Left ventricle myocardium inferior (tissue), 1 donor: ENCODE data around the gene BBS9. TPM values are rescaled to one million over a fixed set of nuclear protein-coding genes. Genes with fewer than 3 reads are reported as not detected.
A peak's percentile ranks its signal among the peaks of the same experiment; 100 is the strongest.

Source experiments
- DNase-seq: peaks from one replicate; pipeline ENCODE4 v3.0.0-alpha.2; 2020
- H3K27ac ChIP-seq: fragments of 200-600 bp; replicated peaks from 2 replicates; pipeline ENCODE4 v1.8.0; 2021
- H3K27me3 ChIP-seq: fragments of 200-600 bp; 2 replicates; pipeline ENCODE4 v1.8.0; 2021; ENCODE audit warnings: low read depth
- H3K36me3 ChIP-seq: fragments of 200-600 bp; 2 replicates; pipeline ENCODE4 v1.8.0; 2021
- H3K4me1 ChIP-seq: fragments of 200-600 bp; 2 replicates; pipeline ENCODE4 v1.8.0; 2021
- H3K4me3 ChIP-seq: fragments of 200-600 bp; 2 replicates; pipeline ENCODE4 v1.8.0; 2021; ENCODE audit warnings: mild to moderate bottlenecking, moderate library complexity
- H3K9me3 ChIP-seq: fragments of 200-600 bp; replicated peaks from 2 replicates; pipeline ENCODE4 v1.8.0; 2021
- CTCF ChIP-seq: fragments of 200-600 bp; IDR thresholded peaks from 2 replicates; pipeline ENCODE4 v1.8.0; 2021; ENCODE audit warnings: antibody characterized with exemption, mild to moderate bottlenecking, borderline replicate concordance
- intact Hi-C: fragments of 100-400 bp; cut with micrococcal nuclease; formaldehyde crosslinking; loops from one replicate; pipeline ENCODE4 v1.11.0; 2022
- total RNA-seq: library from RNA; stranded (reverse); fragmentation: NEBNext Ultra II Directional; extraction: Animal tissue kit (Norgen Biotek cat#: 25700); gene quantifications from one replicate; pipeline ENCODE4 v1.2.1, GENCODE V29; 2021
- donor health status: DM: no; HTN: yes; CAD: no; lungs with severe emphysema.

Gene BBS9
- total RNA-seq, 1 donor from 2014 or later: 13.7 TPM

- no peak for DNase-seq
- intact Hi-C loops: no loop called here
- no peaks in the 10 kb centered on the region for H3K27me3 ChIP-seq
- peaks cover 12% of the 10 kb centered on the region for H3K9me3 ChIP-seq
- no peak for TF ChIP-seq CTCF
- H3K4me3 ChIP-seq: no peak overlapping the region
- H3K36me3 ChIP-seq: peaks cover 24% of the 10 kb centered on the region
- H3K27ac ChIP-seq: no peak overlapping the region
- H3K4me1 ChIP-seq: no peaks in the 10 kb centered on the region
Measured at GRCh38 chr7:33177876-33178275, 48.5 kb downstream of the BBS9 start.

GRCh38 chr7:33179519-33179918 is 50.2 kb downstream of the BBS9 start:
- intact Hi-C loops: no loop called here
- H3K9me3 ChIP-seq: no peaks in the 10 kb centered on the region
- no peak for TF ChIP-seq CTCF
- peaks cover 24% of the 10 kb centered on the region for H3K36me3 ChIP-seq
- H3K27me3 ChIP-seq: no peaks in the 10 kb centered on the region
- no peak overlapping the region for H3K4me3 ChIP-seq
- H3K4me1 ChIP-seq: peaks cover 10% of the 10 kb centered on the region
- H3K27ac ChIP-seq: no peak overlapping the region
- DNase-seq: no peak

GRCh38 chr7:33183504-33183903 is 54.1 kb downstream of the BBS9 start:
- TF ChIP-seq CTCF: no peak
- H3K27me3 ChIP-seq: no peaks in the 10 kb centered on the region
- peaks cover 16% of the 10 kb centered on the region for H3K36me3 ChIP-seq
- intact Hi-C loops: loop anchor here (10.0 kb wide), 1 partner anchor 751 kb away; no protein-coding TSS in a partner anchor
- no peak for DNase-seq
- no peak overlapping the region for H3K4me3 ChIP-seq
- H3K4me1 ChIP-seq: peaks cover 10% of the 10 kb centered on the region
- H3K27ac ChIP-seq: no peak overlapping the region
- no peaks in the 10 kb centered on the region for H3K9me3 ChIP-seq

- no peak for DNase-seq
Measured at GRCh38 chr7:33184828-33185227, 55.5 kb downstream of the BBS9 start.

GRCh38 chr7:33185786-33186185 is 56.4 kb downstream of the BBS9 start:
- H3K36me3 ChIP-seq: peaks cover 4% of the 10 kb centered on the region
- H3K4me1 ChIP-seq: peaks cover 14% of the 10 kb centered on the region
- intact Hi-C loops: loop anchor here (10.0 kb wide), 1 partner anchor 749 kb away; no protein-coding TSS in a partner anchor
- no peak for DNase-seq
- no peaks in the 10 kb centered on the region for H3K27me3 ChIP-seq
- H3K27ac ChIP-seq: no peak overlapping the region
- TF ChIP-seq CTCF: peak; percentile 69
- no peak overlapping the region for H3K4me3 ChIP-seq
- no peaks in the 10 kb centered on the region for H3K9me3 ChIP-seq

More at GRCh38 chr7:33184828-33185227, 55.5 kb downstream of the BBS9 start:
- Histone ChIP-seq H3K4me1 (peaks cover 10% of the 10 kb centered on the region), H3K4me3 (no peak overlapping the region), H3K36me3 (peaks cover 8% of the 10 kb centered on the region), H3K27me3 (no peaks in the 10 kb centered on the region), H3K27ac (no peak overlapping the region), H3K9me3 (no peaks in the 10 kb centered on the region)
- intact Hi-C loops: loop anchor here (10.0 kb wide), 1 partner anchor 750 kb away; no protein-coding TSS in a partner anchor
- no peak for TF ChIP-seq CTCF
